Measurements from ENCODE around the gene TSC22D4.

GRCh38 chr7:100483090-100483721 lies 4.2 kb upstream of the TSC22D4 start:
- TF ChIP-seq CTCF (IDR thresholded peaks at IDR 0.05) (peak; percentile 91), TAF1 (IDR thresholded peaks at IDR 0.05; ENCODE audit: borderline replicate concordance, low read depth, low read length) (no peak), JUND (IDR thresholded peaks at IDR 0.05) (no peak), RCOR1 (IDR thresholded peaks at IDR 0.05; ENCODE audit: low read length) (no peak), YY1 (IDR thresholded peaks at IDR 0.05; ENCODE audit: low read depth) (no peak), IRF3 (IDR thresholded peaks at IDR 0.05; ENCODE audit: low read depth, low read length) (no peak), GABPA (IDR thresholded peaks at IDR 0.05; ENCODE audit: low read depth) (no peak), RFX5 (IDR thresholded peaks at IDR 0.05; ENCODE audit: low read length) (no peak), GATA2 (CRISPR knock-in tag; IDR thresholded peaks at IDR 0.05) (no peak), FOXJ3 (CRISPR knock-in tag; IDR thresholded peaks at IDR 0.05) (no peak), POLR2AphosphoS5 (IDR thresholded peaks at IDR 0.05; ENCODE audit: low read depth, low read length) (no peak), MEF2A (IDR thresholded peaks at IDR 0.05; ENCODE audit: borderline replicate concordance, low read depth) (no peak)
